Panc1 (cell line): Measurements from ENCODE around the gene PDE8B. TPM values are rescaled to one million over a fixed set of nuclear protein-coding genes. Genes with fewer than 3 reads are reported as not detected.

Experiments used
- ATAC-seq: fragments of 200-7000 bp; cut with Tn5 transposase; 2 replicates; pipeline ENCODE4 v1.9.1; 2020; ENCODE audit warnings: mild to moderate bottlenecking, moderate library complexity
- BruUV-seq: library from RNA; stranded (reverse); fragments of 400-500 nt; replicated peaks from 2 replicates; lab custom pipeline; 2021; lab: Mats Ljungman, UMichigan
- CTCF ChIA-PET: fragments of 300-600 bp; sonication (Branson Sonifier 250); formaldehyde crosslinking; loops from one replicate; lab custom pipeline; 2022; ENCODE audit warnings: antibody characterized with exemption; lab: Charles Lee
- POLR2A ChIA-PET: fragments of 300-600 bp; sonication (Branson Sonifier 250); formaldehyde crosslinking; loops from one replicate; lab custom pipeline; 2022; ENCODE audit warnings: antibody characterized with exemption; lab: Charles Lee
- DNase-seq: peaks from one replicate; pipeline ENCODE4 v3.0.0-alpha.2; 2010; ENCODE audit warnings: low read depth, low spot score
- H3K27ac ChIP-seq: 2 replicates; pipeline ENCODE4 v1.5.1; 2011; ENCODE audit warnings: mild to moderate bottlenecking, low read length, inconsistent platforms
- H3K27me3 ChIP-seq: fragments of 200-500 bp; sonication (Bioruptor generic); 2 replicates; pipeline ENCODE4 v1.6.0; 2014; ENCODE audit warnings: low read length, inconsistent platforms; ENCODE audit not compliant: control insufficient read depth, insufficient read depth
- H3K36me3 ChIP-seq: fragments of 200-500 bp; sonication (Bioruptor generic); 2 replicates; pipeline ENCODE4 v1.5.1; 2014; ENCODE audit warnings: inconsistent platforms, mild to moderate bottlenecking, low read length, moderate library complexity; ENCODE audit not compliant: control insufficient read depth, insufficient read depth
- H3K4me1 ChIP-seq: 2 replicates; pipeline ENCODE4 v1.5.1; 2011; ENCODE audit warnings: inconsistent platforms, mild to moderate bottlenecking, low read length, moderate library complexity; ENCODE audit not compliant: control insufficient read depth, insufficient read depth
- H3K4me3 ChIP-seq, 2 experiments: 2 replicates each; pipeline ENCODE4 v1.5.1; 2011 to 2012; ENCODE audit warnings: low read depth in 2 of 2, low read length in 2 of 2, mild to moderate bottlenecking in 2 of 2, inconsistent platforms in 1 of 2, moderate library complexity in 1 of 2
- H3K9me3 ChIP-seq: fragments of 200-500 bp; sonication (Bioruptor generic); 2 replicates; pipeline ENCODE4 v1.5.1; 2014; ENCODE audit warnings: low read depth, mild to moderate bottlenecking, inconsistent platforms, low read length, moderate library complexity; ENCODE audit not compliant: control insufficient read depth, insufficient read depth
- CTCF ChIP-seq: fragments of 450-650 bp; IDR thresholded peaks from 2 replicates; pipeline ENCODE4 v1.5.1; 2017; ENCODE audit warnings: mild to moderate bottlenecking
- POLR2AphosphoS5 ChIP-seq: IDR thresholded peaks from 2 replicates; pipeline ENCODE4 v1.6.1; 2012; ENCODE audit warnings: mild to moderate bottlenecking, low read depth, low read length, moderate library complexity
- REST ChIP-seq, 2 experiments: IDR thresholded peaks; 2 replicates each; pipeline ENCODE4 v1.6.1; 2011 to 2012; ENCODE audit warnings: low read depth in 2 of 2, control low read depth in 1 of 2, low read length in 1 of 2, mild to moderate bottlenecking in 1 of 2, moderate library complexity in 1 of 2; ENCODE audit not compliant: insufficient read depth in 1 of 2
- SIN3A ChIP-seq: IDR thresholded peaks from 2 replicates; pipeline ENCODE4 v1.6.1; 2012; ENCODE audit warnings: low read depth, mild to moderate bottlenecking, low read length, moderate library complexity, borderline replicate concordance; ENCODE audit not compliant: insufficient read depth
- TCF7L2 ChIP-seq: IDR thresholded peaks from 2 replicates; pipeline ENCODE4 v1.6.1; 2011; ENCODE audit warnings: mild to moderate bottlenecking, low read depth, low read length, inconsistent platforms
- in situ Hi-C: cut with HindIII; loops from 2 replicates; pipeline ENCODE4 v1.10.0; 2016; ENCODE audit warnings: low sequenced_read_pairs, low pct_unique_long_range_greater_than_20kb
- intact Hi-C: fragments of 100-400 bp; cut with micrococcal nuclease; formaldehyde crosslinking; loops from one replicate; pipeline ENCODE4 v1.10.0; 2022; ENCODE audit not compliant: unreplicated experiment
- total RNA-seq: library from RNA; stranded (reverse); gene quantifications from one replicate; pipeline ENCODE4 v1.2.1, GENCODE V29; 2021; ENCODE audit not compliant: unreplicated experiment

PDE8B gene
- total RNA-seq, 1 experiment from 2014 or later: 0.62 TPM

- no peak overlapping the region for H3K4me3 ChIP-seq
- no peak overlapping the region for H3K27ac ChIP-seq
- TF ChIP-seq REST (IDR thresholded peaks at IDR 0.05; ENCODE audit: insufficient read depth in 1 of 2, low read depth in 2 of 2, low read length in 1 of 2) (no peak), SIN3A (no peak), CTCF (no peak), POLR2AphosphoS5 (no peak), TCF7L2 (no peak)
- CTCF ChIA-PET: no interaction called here
- no TSS peak for BruUV-seq
- no peaks in the 10 kb centered on the region for H3K9me3 ChIP-seq
- H3K4me1 ChIP-seq: no peaks in the 10 kb centered on the region
- H3K27me3 ChIP-seq: peaks cover 3% of the 10 kb centered on the region; the same call in 1 of the 2 replicates
- no peak for ATAC-seq
- H3K36me3 ChIP-seq: no peaks in the 10 kb centered on the region
- in situ Hi-C loops (no loop called here), intact Hi-C loops (no loop called here)
- no peak for DNase-seq
- POLR2A ChIA-PET: no interaction called here
Observed at GRCh38 chr5:77355080-77355479, 144.6 kb downstream of the PDE8B start.

GRCh38 chr5:77355751-77356150 lies 145.3 kb downstream of the PDE8B start:
- TF ChIP-seq SIN3A: no peak
- no peak for TF ChIP-seq TCF7L2
- TF ChIP-seq CTCF: no peak
- no peak for TF ChIP-seq REST (IDR thresholded peaks at IDR 0.05; ENCODE audit: insufficient read depth in 1 of 2, low read depth in 2 of 2, low read length in 1 of 2)
- Histone ChIP-seq H3K27ac (no peak overlapping the region), H3K4me3 (no peak overlapping the region), H3K36me3 (no peaks in the 10 kb centered on the region), H3K27me3 (peaks cover 2% of the 10 kb centered on the region; the same call in 1 of the 2 replicates), H3K4me1 (no peaks in the 10 kb centered on the region), H3K9me3 (no peaks in the 10 kb centered on the region)
- intact Hi-C loops (no loop called here), in situ Hi-C loops (no loop called here)
- DNase-seq (no peak), ATAC-seq (no peak)
- BruUV-seq: no TSS peak
- CTCF ChIA-PET: no interaction called here
- POLR2A ChIA-PET: no interaction called here
